ENCODE results near the gene STAB2.

DNA sequence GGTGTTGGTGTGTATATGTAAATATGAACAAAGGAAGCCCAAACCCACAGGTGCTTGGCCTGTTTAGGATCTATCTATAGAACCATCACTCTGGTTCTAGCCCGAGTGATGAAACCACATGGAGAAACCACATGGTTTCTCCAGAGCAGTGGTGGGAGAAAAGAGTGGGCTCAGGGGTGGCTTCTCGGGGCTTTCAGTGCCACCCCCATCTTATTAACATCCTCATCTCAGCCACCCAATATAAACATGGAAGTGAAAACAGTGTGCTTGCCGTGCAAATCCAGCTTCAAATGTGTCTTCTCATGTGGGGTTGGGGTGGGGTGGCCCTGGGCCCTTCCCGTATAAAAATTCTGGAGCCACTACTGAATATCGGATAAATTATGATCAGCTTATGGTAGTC is 109.0 kb downstream of the STAB2 start:
- TF ChIP-seq, protein P1, sequence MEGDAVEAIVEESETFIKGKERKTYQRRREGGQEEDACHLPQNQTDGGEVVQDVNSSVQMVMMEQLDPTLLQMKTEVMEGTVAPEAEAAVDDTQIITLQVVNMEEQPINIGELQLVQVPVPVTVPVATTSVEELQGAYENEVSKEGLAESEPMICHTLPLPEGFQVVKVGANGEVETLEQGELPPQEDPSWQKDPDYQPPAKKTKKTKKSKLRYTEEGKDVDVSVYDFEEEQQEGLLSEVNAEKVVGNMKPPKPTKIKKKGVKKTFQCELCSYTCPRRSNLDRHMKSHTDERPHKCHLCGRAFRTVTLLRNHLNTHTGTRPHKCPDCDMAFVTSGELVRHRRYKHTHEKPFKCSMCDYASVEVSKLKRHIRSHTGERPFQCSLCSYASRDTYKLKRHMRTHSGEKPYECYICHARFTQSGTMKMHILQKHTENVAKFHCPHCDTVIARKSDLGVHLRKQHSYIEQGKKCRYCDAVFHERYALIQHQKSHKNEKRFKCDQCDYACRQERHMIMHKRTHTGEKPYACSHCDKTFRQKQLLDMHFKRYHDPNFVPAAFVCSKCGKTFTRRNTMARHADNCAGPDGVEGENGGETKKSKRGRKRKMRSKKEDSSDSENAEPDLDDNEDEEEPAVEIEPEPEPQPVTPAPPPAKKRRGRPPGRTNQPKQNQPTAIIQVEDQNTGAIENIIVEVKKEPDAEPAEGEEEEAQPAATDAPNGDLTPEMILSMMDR (IDR thresholded peaks at IDR 0.05; ENCODE audit: control extremely low read depth in 1 of 3, insufficient read depth in 1 of 3, low read depth in 1 of 3, low read length in 3 of 3): no peak
- TF ChIP-seq CEBPB (IDR thresholded peaks at IDR 0.05; ENCODE audit: low read depth, low read length): no peak
- no peak for TF ChIP-seq BACH1 (IDR thresholded peaks at IDR 0.05; ENCODE audit: low read length)
- no peak for TF ChIP-seq POLR2A (IDR thresholded peaks at IDR 0.05; ENCODE audit: control extremely low read depth in 1 of 2, low read depth in 2 of 2, low read length in 2 of 2)
- TF ChIP-seq HDAC6 (IDR thresholded peaks at IDR 0.05; ENCODE audit: low read depth, low read length): no peak
- TF ChIP-seq JUND (IDR thresholded peaks at IDR 0.05; ENCODE audit: low read length): no peak
- TF ChIP-seq HDAC2 (IDR thresholded peaks at IDR 0.05; ENCODE audit: borderline replicate concordance in 1 of 2, low read depth in 2 of 2, low read length in 2 of 2): no peak
- TF ChIP-seq SP4 (IDR thresholded peaks at IDR 0.05; ENCODE audit: low read length): no peak
- no peak for TF ChIP-seq RAD21 (IDR thresholded peaks at IDR 0.05 in 1 of 2, conservative IDR thresholded peaks at IDR 0.05 in 1 of 2; ENCODE audit: low read depth in 2 of 2, low read length in 2 of 2)
- TF ChIP-seq MAFK (IDR thresholded peaks at IDR 0.05; ENCODE audit: low read depth, low read length): no peak
- TF ChIP-seq POLR2AphosphoS5 (IDR thresholded peaks at IDR 0.05; ENCODE audit: low read depth, low read length): no peak
- TF ChIP-seq, protein P2, sequence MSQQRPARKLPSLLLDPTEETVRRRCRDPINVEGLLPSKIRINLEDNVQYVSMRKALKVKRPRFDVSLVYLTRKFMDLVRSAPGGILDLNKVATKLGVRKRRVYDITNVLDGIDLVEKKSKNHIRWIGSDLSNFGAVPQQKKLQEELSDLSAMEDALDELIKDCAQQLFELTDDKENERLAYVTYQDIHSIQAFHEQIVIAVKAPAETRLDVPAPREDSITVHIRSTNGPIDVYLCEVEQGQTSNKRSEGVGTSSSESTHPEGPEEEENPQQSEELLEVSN (IDR thresholded peaks at IDR 0.05): no peak
